ENCODE results near the gene PKD1L1. TPM values are rescaled to one million over a fixed set of nuclear protein-coding genes. Genes with fewer than 3 reads are reported as not detected.

Gene PKD1L1
- total RNA-seq, 4 donors from 2014 or later, result 0.11 to 2.6 TPM; not detected in 2

DNA sequence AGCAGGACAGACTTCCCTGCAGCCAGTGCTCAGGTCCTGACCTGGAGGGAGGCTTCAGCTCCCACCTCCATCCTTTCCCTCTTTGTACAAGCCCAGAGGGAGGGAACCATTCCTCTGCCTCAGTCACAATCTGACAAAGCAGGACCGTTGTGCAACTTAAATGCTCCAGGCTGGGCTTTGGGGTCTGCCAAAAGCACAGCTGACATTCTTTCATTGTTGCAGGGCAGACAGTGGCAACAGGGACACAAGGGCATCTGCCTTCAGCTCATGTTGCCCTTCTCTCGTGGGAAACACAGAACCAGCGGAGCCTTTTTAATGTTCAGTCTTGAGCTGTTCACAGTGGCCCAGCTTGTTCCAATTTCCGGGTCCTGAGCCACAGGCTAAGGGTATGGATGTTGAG lies 210.7 kb downstream of the PKD1L1 start:
- 94% methylated on average over 4 of the region's 4 CpGs for WGBS
- no peak for TF ChIP-seq EP300 (IDR thresholded peaks at IDR 0.05)
- TF ChIP-seq, protein P1, sequence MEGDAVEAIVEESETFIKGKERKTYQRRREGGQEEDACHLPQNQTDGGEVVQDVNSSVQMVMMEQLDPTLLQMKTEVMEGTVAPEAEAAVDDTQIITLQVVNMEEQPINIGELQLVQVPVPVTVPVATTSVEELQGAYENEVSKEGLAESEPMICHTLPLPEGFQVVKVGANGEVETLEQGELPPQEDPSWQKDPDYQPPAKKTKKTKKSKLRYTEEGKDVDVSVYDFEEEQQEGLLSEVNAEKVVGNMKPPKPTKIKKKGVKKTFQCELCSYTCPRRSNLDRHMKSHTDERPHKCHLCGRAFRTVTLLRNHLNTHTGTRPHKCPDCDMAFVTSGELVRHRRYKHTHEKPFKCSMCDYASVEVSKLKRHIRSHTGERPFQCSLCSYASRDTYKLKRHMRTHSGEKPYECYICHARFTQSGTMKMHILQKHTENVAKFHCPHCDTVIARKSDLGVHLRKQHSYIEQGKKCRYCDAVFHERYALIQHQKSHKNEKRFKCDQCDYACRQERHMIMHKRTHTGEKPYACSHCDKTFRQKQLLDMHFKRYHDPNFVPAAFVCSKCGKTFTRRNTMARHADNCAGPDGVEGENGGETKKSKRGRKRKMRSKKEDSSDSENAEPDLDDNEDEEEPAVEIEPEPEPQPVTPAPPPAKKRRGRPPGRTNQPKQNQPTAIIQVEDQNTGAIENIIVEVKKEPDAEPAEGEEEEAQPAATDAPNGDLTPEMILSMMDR (IDR thresholded peaks at IDR 0.05), result no peak
- no peak for TF ChIP-seq POLR2A (IDR thresholded peaks at IDR 0.05)
- no peak for TF ChIP-seq POLR2AphosphoS5 (IDR thresholded peaks at IDR 0.05)
- Histone ChIP-seq H3K9me3 (no peaks in the 10 kb centered on the region), H3K4me3 (no peak overlapping the region), H3K36me3 (no peaks in the 10 kb centered on the region), H3K27ac (no peak overlapping the region), H3K27me3 (no peaks in the 10 kb centered on the region), H3K4me1 (no peaks in the 10 kb centered on the region)
- no peak for DNase-seq (ENCODE audit: low spot score in 2 of 2)

DNA sequence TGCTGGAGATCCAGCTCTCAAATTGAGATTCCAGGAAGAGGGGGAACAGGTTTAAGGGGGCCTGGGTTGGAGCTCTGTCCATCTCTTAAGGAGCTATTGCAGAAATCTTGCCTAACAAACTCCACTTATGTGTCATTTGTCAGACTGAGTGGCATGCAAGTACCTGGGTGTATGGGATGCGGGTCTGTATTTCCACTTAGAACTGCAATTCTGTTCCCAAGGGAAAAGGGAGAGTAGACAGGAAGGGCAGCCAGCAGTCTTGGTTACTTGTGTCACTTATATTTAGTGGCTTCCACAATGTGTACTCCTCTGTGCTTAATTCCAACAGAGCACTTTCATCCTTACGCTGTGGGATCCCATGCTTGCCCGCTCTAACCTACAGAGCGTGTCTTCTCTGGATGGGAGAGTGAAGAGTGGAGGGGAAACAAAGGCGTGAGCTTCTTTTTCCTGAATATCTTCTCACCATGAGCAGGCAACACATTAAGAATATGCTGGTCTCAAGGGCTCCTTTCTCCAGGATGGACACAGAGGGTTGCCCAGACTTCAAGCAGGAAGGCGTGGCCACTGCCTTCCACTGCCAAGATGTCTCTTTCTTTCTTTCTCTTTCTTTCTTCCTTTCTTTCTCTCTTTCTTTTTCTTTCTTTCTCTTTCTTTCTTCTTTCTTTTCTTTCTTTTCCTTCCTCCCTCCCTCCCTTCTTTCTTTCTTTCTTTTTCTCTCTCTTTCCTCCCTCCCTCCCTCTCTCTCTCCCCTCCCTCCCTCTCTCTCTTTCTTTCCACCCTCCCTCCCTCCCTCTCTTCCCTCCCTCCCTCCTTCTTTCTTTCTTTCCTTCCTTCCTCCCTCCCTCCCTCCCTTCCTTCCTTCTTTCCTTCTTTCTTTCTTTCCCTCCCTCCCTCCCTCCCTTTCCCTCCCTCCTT lies 212.6 kb downstream of the PKD1L1 start:
- H3K9me3 ChIP-seq, result no peaks in the 10 kb centered on the region
- no peak overlapping the region for H3K4me3 ChIP-seq
- 95% methylated on average over 6 of the region's 6 CpGs for WGBS
- no peaks in the 10 kb centered on the region for H3K4me1 ChIP-seq
- DNase-seq (ENCODE audit: low spot score in 2 of 2), result no peak
- no peaks in the 10 kb centered on the region for H3K36me3 ChIP-seq
- TF ChIP-seq, protein P1 (IDR thresholded peaks at IDR 0.05), result no peak
- TF ChIP-seq POLR2A (IDR thresholded peaks at IDR 0.05), result no peak
- no peak for TF ChIP-seq EP300 (IDR thresholded peaks at IDR 0.05)
- TF ChIP-seq POLR2AphosphoS5 (IDR thresholded peaks at IDR 0.05), result no peak
- no peak overlapping the region for H3K27ac ChIP-seq
- no peaks in the 10 kb centered on the region for H3K27me3 ChIP-seq

DNA sequence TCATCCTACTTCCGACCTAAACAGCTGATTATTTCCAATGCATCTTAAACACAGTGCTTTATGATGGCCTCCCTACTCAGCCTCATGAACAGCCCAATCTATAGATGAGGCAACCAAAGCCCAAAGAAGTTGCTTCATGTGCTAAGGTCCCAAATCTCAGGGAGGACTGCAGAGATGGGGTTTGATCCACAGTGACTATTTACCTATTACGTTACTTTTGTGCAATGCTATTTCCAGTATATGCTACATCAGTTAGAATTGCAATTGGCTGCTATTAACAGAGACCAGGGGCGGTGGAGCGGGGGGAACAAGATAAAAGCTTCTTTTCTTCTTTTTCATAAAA lies 213.3 kb downstream of the PKD1L1 start:
- H3K36me3 ChIP-seq, result no peaks in the 10 kb centered on the region
- TF ChIP-seq POLR2AphosphoS5 (IDR thresholded peaks at IDR 0.05) (no peak), POLR2A (IDR thresholded peaks at IDR 0.05) (no peak), EP300 (IDR thresholded peaks at IDR 0.05) (no peak)
- TF ChIP-seq, protein P1 (IDR thresholded peaks at IDR 0.05), result no peak
- no peak overlapping the region for H3K27ac ChIP-seq
- H3K4me1 ChIP-seq, result no peaks in the 10 kb centered on the region
- H3K9me3 ChIP-seq, result no peaks in the 10 kb centered on the region
- no peak overlapping the region for H3K4me3 ChIP-seq
- 96% methylated on average over 4 of the region's 4 CpGs for whole genome bisulfite sequencing
- no peak for DNase-seq (ENCODE audit: low spot score in 2 of 2)
- H3K27me3 ChIP-seq, result no peaks in the 10 kb centered on the region

DNA sequence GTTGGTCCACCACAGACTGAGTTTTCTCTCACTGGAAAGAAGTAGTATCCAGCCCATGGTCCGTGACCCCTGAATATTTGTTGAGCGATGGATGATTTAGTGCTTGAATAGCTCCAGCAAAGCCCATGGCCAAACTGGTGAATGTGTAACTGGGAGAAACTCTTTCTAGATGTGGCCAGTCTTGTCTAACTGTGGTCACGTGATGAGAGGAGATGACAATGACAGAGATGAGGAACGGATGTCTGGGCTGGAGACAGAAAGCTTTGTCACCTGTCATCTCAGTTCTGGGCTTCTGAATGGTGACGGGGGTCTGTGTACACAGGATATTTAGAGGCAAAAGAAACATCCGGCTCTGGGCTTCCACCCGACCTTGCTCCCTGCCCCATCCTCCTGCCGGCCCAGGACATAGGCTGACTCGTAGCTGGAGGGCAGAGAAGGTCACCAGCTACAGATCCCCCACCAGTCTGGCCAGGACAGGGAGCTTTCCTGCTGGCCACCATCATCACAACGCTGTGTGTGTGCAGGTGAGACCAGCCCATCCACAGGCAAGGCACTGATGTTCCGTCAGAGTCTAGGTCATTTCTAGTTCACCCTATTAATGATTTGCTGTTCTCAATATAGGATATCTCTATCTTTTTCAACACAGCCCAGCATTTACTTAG lies 213.8 kb downstream of the PKD1L1 start:
- Histone ChIP-seq H3K9me3 (no peaks in the 10 kb centered on the region), H3K27ac (no peak overlapping the region), H3K27me3 (no peaks in the 10 kb centered on the region), H3K4me1 (no peaks in the 10 kb centered on the region), H3K36me3 (no peaks in the 10 kb centered on the region), H3K4me3 (no peak overlapping the region)
- DNase-seq (ENCODE audit: low spot score in 2 of 2), result no peak
- no peak for TF ChIP-seq POLR2A (IDR thresholded peaks at IDR 0.05)
- TF ChIP-seq POLR2AphosphoS5 (IDR thresholded peaks at IDR 0.05), result no peak
- no peak for TF ChIP-seq EP300 (IDR thresholded peaks at IDR 0.05)
- TF ChIP-seq, protein P1 (IDR thresholded peaks at IDR 0.05), result no peak
- 74% methylated on average over 11 of the region's 11 CpGs for WGBS

DNA sequence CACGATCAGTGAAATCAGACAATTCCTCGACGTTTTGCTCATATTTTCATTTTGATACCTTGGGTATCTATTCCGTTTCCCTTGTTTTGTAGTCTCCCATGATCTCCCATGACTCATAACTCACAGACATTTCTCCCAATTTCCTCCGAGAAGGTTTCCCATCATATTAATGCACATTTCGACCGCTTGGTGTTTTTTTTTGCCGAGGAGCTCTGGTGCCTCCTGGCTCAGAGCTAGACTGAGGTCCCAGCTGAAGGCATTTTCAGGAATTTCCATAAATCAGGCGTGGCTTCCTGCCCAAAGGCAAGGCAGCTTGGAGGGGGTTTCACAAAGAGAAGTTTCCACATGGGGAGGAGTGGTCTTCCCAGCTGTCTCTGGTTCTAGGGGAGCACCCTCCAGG lies 218.1 kb downstream of the PKD1L1 start:
- Histone ChIP-seq H3K9me3 (no peaks in the 10 kb centered on the region), H3K27ac (no peak overlapping the region), H3K4me3 (no peak overlapping the region), H3K36me3 (no peaks in the 10 kb centered on the region), H3K27me3 (no peaks in the 10 kb centered on the region), H3K4me1 (no peaks in the 10 kb centered on the region)
- TF ChIP-seq POLR2A (IDR thresholded peaks at IDR 0.05), result no peak
- TF ChIP-seq POLR2AphosphoS5 (IDR thresholded peaks at IDR 0.05), result no peak
- TF ChIP-seq EP300 (IDR thresholded peaks at IDR 0.05), result no peak
- TF ChIP-seq, protein P1 (IDR thresholded peaks at IDR 0.05), result no peak
- WGBS, result 82% methylated on average over 9 of the region's 9 CpGs
- DNase-seq (ENCODE audit: low spot score in 2 of 2), result no peak

Measured in suprapubic skin (tissue), 4 donors.